Spinal cord (tissue), 10 donors: ENCODE measurements around the gene SYNPO2. TPM values are rescaled to one million over a fixed set of nuclear protein-coding genes. Genes with fewer than 3 reads are reported as not detected.

ENCODE experiments used
- DNase-seq, 6 donors: peaks; one replicate each; pipeline versions ENCODE4 v3.0.0 to v3.0.0-alpha.2; 2013 to 2015; ENCODE audit warnings: low spot score in 6 of 6, low read depth in 4 of 6
- H3K27ac ChIP-seq: one replicate; pipeline ENCODE4 v1.5.1; 2013; ENCODE audit warnings: low read depth, low read length, control low read depth
- H3K27me3 ChIP-seq: one replicate; pipeline ENCODE4 v1.6.1; 2013; ENCODE audit warnings: low read length; ENCODE audit not compliant: control insufficient read depth, insufficient read depth
- H3K36me3 ChIP-seq: one replicate; pipeline ENCODE4 v1.6.1; 2013; ENCODE audit warnings: low read length; ENCODE audit not compliant: control insufficient read depth, insufficient read depth
- H3K4me1 ChIP-seq: one replicate; pipeline ENCODE4 v1.6.1; 2013; ENCODE audit warnings: low read length; ENCODE audit not compliant: control insufficient read depth, insufficient read depth
- H3K4me3 ChIP-seq: one replicate; pipeline ENCODE4 v1.5.1; 2013; ENCODE audit warnings: low read depth, low read length, control low read depth
- H3K9me3 ChIP-seq: one replicate; pipeline ENCODE4 v1.6.1; 2013; ENCODE audit warnings: low read length; ENCODE audit not compliant: control insufficient read depth, insufficient read depth
- WGBS: methylation state at CpG from one replicate; pipeline ENCODE4 v1.1.5; 2013; ENCODE audit warnings: missing lambda C conversion rate; ENCODE audit not compliant: insufficient coverage; 5-methylcytosine and 5-hydroxymethylcytosine counted together
- polyA plus RNA-seq, 2 donors: library from polyadenylated mRNA; unstranded; fragments of 120-200 nt; gene quantifications; one replicate each; pipeline ENCODE4 v1.2.1, GENCODE V29; 2013; ENCODE audit not compliant: insufficient read length in 2 of 2
- total RNA-seq, 2 donors: library from RNA; depleted of rRNA in 1 of 2; stranded (reverse); fragments of 120-200 nt in 1 of 2; fragments of >200 nt in 1 of 2; gene quantifications; one replicate each; pipeline versions ENCODE4 v1.2.3 to v1.2.4, GENCODE V29; 2013 to 2014
- donor health status: healthy.

SYNPO2 gene
- total and polyA plus RNA-seq, 4 donors, result 6.1 to 14.3 (median 9.7) TPM

GRCh38 chr4:118921786-118922185 is 33.1 kb downstream of the SYNPO2 start:
- no peaks in the 10 kb centered on the region for H3K27me3 ChIP-seq
- no peak overlapping the region for H3K4me3 ChIP-seq
- H3K36me3 ChIP-seq, result no peaks in the 10 kb centered on the region
- no peak overlapping the region for H3K27ac ChIP-seq
- no peaks in the 10 kb centered on the region for H3K4me1 ChIP-seq
- no peaks in the 10 kb centered on the region for H3K9me3 ChIP-seq
- peak in 2 of 6 donors; percentile 14 to 48 for DNase-seq

GRCh38 chr4:118923891-118924290 is 35.2 kb downstream of the SYNPO2 start:
- Histone ChIP-seq H3K9me3 (no peaks in the 10 kb centered on the region), H3K27ac (no peak overlapping the region), H3K36me3 (no peaks in the 10 kb centered on the region), H3K4me3 (no peak overlapping the region), H3K4me1 (no peaks in the 10 kb centered on the region), H3K27me3 (no peaks in the 10 kb centered on the region)
- 80% methylated on average over 1 of the region's 3 CpGs for WGBS
- DNase-seq, result no peak

- Histone ChIP-seq H3K4me1 (no peaks in the 10 kb centered on the region), H3K36me3 (no peaks in the 10 kb centered on the region), H3K27ac (no peak overlapping the region), H3K27me3 (no peaks in the 10 kb centered on the region), H3K9me3 (no peaks in the 10 kb centered on the region), H3K4me3 (no peak overlapping the region)
- peak in 5 of 6 donors; percentile 48 to 86 (median 64) for DNase-seq
- WGBS, result 50% methylated on average over 1 of the region's 1 CpG
These were observed 39.3 kb downstream of the SYNPO2 start for GRCh38 chr4:118927974-118928373.

- Histone ChIP-seq H3K36me3 (no peaks in the 10 kb centered on the region), H3K27me3 (no peaks in the 10 kb centered on the region), H3K4me1 (no peaks in the 10 kb centered on the region), H3K4me3 (no peak overlapping the region), H3K27ac (no peak overlapping the region), H3K9me3 (no peaks in the 10 kb centered on the region)
- no peak for DNase-seq
- no CpG with 5 or more reads among the region's 1 CpG for WGBS
These were observed 41.6 kb downstream of the SYNPO2 start for GRCh38 chr4:118930255-118930654.

- H3K9me3 ChIP-seq, result no peaks in the 10 kb centered on the region
- H3K27me3 ChIP-seq, result no peaks in the 10 kb centered on the region
- no CpG with 5 or more reads among the region's 2 CpGs for WGBS
- H3K4me1 ChIP-seq, result no peaks in the 10 kb centered on the region
- H3K36me3 ChIP-seq, result no peaks in the 10 kb centered on the region
- no peak overlapping the region for H3K4me3 ChIP-seq
- H3K27ac ChIP-seq, result no peak overlapping the region
- no peak for DNase-seq
These were observed 43.1 kb downstream of the SYNPO2 start for GRCh38 chr4:118931786-118932185.

- Histone ChIP-seq H3K4me1 (peaks cover 3% of the 10 kb centered on the region), H3K9me3 (no peaks in the 10 kb centered on the region), H3K36me3 (no peaks in the 10 kb centered on the region), H3K4me3 (no peak overlapping the region), H3K27ac (no peak overlapping the region), H3K27me3 (no peaks in the 10 kb centered on the region)
- no peak for DNase-seq
- no CpG with 5 or more reads among the region's 2 CpGs for whole genome bisulfite sequencing
These were observed 47.2 kb downstream of the SYNPO2 start for GRCh38 chr4:118935819-118936218.

GRCh38 chr4:118936406-118936805 is 47.8 kb downstream of the SYNPO2 start:
- H3K4me3 ChIP-seq, result no peak overlapping the region
- no peak overlapping the region for H3K27ac ChIP-seq
- no CpG with 5 or more reads among the region's 3 CpGs for WGBS
- no peak for DNase-seq
- H3K9me3 ChIP-seq, result no peaks in the 10 kb centered on the region
- H3K4me1 ChIP-seq, result peaks cover 3% of the 10 kb centered on the region
- no peaks in the 10 kb centered on the region for H3K27me3 ChIP-seq
- H3K36me3 ChIP-seq, result no peaks in the 10 kb centered on the region

GRCh38 chr4:118939169-118939783 is 50.6 kb downstream of the SYNPO2 start:
- no peak overlapping the region for H3K27ac ChIP-seq
- no peaks in the 10 kb centered on the region for H3K9me3 ChIP-seq
- peaks cover 3% of the 10 kb centered on the region for H3K4me1 ChIP-seq
- DNase-seq, result peak in 1 of 6 donors; percentile 14
- 51% methylated on average over 3 of the region's 10 CpGs for WGBS
- no peaks in the 10 kb centered on the region for H3K27me3 ChIP-seq
- H3K36me3 ChIP-seq, result no peaks in the 10 kb centered on the region
- H3K4me3 ChIP-seq, result no peak overlapping the region

- H3K36me3 ChIP-seq, result no peaks in the 10 kb centered on the region
- 73% methylated on average over 1 of the region's 1 CpG for WGBS
- no peaks in the 10 kb centered on the region for H3K9me3 ChIP-seq
- H3K4me3 ChIP-seq, result no peak overlapping the region
- peaks cover 3% of the 10 kb centered on the region for H3K4me1 ChIP-seq
- H3K27ac ChIP-seq, result no peak overlapping the region
- DNase-seq, result no peak
- no peaks in the 10 kb centered on the region for H3K27me3 ChIP-seq
These were observed 52.5 kb downstream of the SYNPO2 start for GRCh38 chr4:118941149-118941548.

- WGBS, result 78% methylated on average over 5 of the region's 6 CpGs
- Histone ChIP-seq H3K27me3 (no peaks in the 10 kb centered on the region), H3K36me3 (no peaks in the 10 kb centered on the region), H3K4me3 (no peak overlapping the region), H3K4me1 (peaks cover 3% of the 10 kb centered on the region), H3K9me3 (no peaks in the 10 kb centered on the region), H3K27ac (no peak overlapping the region)
- no peak for DNase-seq
These were observed 53.1 kb downstream of the SYNPO2 start for GRCh38 chr4:118941799-118942198.
